ENCODE data around the gene ARHGAP4.

The ARHGAP4 gene

DNA sequence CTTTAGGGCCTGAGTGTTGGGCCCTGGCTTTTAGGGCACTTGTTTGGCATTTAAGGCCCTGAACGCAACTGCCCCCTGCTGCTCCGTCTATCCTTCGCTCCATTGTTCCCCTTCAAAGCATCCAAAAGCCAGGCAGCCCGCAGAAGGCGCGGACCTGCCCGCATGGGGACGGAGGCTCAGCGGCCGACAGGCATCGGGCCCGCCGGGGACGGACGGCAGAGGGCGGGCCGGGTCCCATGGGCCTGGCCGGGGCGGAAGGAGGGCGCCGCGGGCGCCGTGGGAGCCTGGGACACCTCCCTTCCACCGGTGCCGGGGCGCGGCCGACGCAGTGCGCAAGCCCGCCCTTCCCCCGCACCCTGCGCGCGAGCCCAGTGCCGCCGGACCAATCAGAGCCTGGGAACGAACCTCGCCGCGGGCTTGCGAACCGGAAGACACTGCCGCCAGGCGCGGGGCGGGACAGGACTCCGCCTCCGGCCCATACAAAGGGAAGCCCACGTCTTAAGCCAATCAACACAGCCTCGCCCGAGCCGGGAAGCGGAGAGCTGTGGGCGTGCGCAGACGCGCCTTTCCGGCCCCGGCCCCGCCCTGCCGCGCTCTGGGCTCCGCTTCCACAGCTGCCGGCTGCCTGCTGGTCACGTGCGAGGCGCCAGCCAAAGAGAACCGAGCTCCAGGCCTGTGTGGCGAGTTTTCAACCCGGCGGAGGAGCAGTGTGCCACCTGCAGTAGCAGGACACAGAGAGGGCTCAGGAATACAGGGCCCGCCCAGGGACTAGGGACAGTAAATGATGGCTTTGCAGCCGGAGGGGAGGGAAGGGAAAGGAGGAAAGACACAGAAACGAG is 2.1 kb upstream of the ARHGAP4 start:
- TF ChIP-seq, protein P1, sequence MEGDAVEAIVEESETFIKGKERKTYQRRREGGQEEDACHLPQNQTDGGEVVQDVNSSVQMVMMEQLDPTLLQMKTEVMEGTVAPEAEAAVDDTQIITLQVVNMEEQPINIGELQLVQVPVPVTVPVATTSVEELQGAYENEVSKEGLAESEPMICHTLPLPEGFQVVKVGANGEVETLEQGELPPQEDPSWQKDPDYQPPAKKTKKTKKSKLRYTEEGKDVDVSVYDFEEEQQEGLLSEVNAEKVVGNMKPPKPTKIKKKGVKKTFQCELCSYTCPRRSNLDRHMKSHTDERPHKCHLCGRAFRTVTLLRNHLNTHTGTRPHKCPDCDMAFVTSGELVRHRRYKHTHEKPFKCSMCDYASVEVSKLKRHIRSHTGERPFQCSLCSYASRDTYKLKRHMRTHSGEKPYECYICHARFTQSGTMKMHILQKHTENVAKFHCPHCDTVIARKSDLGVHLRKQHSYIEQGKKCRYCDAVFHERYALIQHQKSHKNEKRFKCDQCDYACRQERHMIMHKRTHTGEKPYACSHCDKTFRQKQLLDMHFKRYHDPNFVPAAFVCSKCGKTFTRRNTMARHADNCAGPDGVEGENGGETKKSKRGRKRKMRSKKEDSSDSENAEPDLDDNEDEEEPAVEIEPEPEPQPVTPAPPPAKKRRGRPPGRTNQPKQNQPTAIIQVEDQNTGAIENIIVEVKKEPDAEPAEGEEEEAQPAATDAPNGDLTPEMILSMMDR (IDR thresholded peaks at IDR 0.05; ENCODE audit: low read depth, low read length): peak; percentile 30
- no peaks in the 10 kb centered on the region for H3K9me3 ChIP-seq
- DNase-seq: peak; percentile 94
- no peaks in the 10 kb centered on the region for H3K27me3 ChIP-seq
- peaks cover 30% of the 10 kb centered on the region for H3K36me3 ChIP-seq
- H3K4me3 ChIP-seq (ENCODE audit: low read depth, low read length): peak overlapping the region; percentile 64
- H3K4me1 ChIP-seq: peaks cover 20% of the 10 kb centered on the region

DNA sequence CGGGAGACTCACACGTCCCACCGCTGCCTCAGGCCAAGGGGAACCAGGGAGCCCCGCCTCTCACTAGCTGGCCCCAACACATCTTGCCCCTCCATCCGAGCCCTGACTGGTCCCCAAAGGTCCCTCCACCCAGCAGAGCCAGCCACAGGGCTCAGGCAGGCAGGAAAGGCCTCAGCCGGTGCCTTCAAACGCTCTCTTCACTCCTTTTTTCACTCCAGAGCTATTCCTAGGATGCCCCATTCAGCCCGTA is 1.5 kb upstream of the ARHGAP4 start:
- Histone ChIP-seq H3K27me3 (no peaks in the 10 kb centered on the region), H3K4me3 (ENCODE audit: low read depth, low read length) (peak overlapping the region; percentile 64), H3K9me3 (no peaks in the 10 kb centered on the region), H3K4me1 (peaks cover 23% of the 10 kb centered on the region), H3K36me3 (peaks cover 27% of the 10 kb centered on the region)
- no peak for DNase-seq
- TF ChIP-seq, protein P1 (IDR thresholded peaks at IDR 0.05; ENCODE audit: low read depth, low read length): no peak

DNA sequence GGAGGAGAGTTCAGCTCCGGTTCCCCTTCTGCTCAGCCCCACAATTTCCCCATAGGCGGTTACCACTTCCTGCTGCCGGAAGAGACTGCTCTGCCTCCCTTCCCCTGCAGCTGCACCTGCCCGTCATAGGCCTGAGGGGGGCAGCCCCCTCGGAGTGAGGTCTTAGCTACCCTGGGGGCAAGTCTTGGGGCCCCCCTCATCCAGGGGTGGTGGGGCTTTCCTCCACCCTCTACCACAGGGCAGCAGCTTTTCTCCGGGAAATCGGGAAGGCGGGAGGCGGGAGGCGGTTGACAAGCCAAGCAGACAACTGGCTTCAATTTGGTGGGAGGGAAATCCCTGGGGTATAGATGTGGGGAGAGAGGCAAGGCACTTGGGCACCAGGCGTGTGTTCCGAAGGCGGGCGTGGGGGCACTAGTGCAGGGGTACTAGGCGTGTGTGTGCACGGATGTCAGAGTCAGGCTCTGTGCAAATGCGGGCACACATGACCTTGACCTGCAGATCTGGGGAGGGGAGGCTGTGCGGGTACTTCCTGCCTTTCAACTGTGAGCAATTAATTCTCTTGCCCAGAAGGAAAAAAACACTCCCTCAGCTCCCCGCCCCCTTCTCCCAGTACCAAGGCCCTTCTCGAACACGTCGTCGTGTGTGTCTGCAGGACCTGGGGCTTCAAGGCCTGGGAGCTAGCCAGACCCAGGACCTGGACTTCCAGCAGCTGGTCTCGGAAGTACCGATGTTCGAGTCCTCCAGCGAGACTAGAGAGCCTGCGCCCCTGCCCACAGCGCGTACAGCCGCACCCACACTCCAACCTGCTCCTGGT is 1.0 kb upstream of the ARHGAP4 start:
- TF ChIP-seq, protein P1 (IDR thresholded peaks at IDR 0.05; ENCODE audit: low read depth, low read length): no peak
- peak overlapping the region; percentile 64 for H3K4me3 ChIP-seq (ENCODE audit: low read depth, low read length)
- no peaks in the 10 kb centered on the region for H3K27me3 ChIP-seq
- peak; percentile 70 for DNase-seq
- peaks cover 21% of the 10 kb centered on the region for H3K36me3 ChIP-seq
- H3K9me3 ChIP-seq: no peaks in the 10 kb centered on the region
- H3K4me1 ChIP-seq: peaks cover 27% of the 10 kb centered on the region

DNA sequence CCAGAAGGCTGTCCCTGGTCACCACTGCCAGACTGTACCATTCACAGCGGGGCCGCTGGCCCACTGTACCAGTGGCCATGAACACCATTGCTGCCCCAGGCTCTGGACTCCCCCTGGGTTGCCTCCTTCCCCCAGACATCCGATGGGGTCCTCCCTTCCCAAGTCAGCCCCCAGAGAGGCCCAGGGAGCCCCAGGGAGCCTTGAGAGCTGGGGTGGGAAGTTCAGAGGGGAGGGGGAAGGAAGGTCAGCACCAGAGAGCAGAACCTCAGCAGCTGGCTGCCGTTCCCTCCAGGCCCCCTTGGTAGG is 441 bp upstream of the ARHGAP4 start:
- Histone ChIP-seq H3K4me1 (peaks cover 32% of the 10 kb centered on the region), H3K9me3 (no peaks in the 10 kb centered on the region), H3K4me3 (ENCODE audit: low read depth, low read length) (0 out of 2 replicates have a peak overlapping the region, but pooled peaks have one; percentile 8), H3K36me3 (peaks cover 16% of the 10 kb centered on the region), H3K27me3 (no peaks in the 10 kb centered on the region)
- TF ChIP-seq, protein P1 (IDR thresholded peaks at IDR 0.05; ENCODE audit: low read depth, low read length): no peak
- DNase-seq: no peak

DNA sequence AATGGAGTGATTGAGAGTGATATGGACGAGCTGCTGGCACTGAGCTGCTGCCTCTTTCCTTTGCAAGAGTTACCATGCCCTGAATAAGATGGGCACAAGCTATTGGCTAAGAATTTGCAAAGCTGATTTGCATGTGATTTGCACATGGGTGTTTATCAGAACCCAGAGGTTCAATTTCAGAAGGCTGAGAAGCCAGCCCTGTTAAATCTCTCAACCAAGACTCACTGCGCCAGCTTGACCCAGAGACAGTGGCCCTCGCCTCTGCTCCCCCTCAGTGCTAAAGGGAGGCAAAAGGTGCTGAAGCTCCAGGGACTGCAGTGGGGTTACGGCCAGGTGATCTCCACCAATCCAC is 701 bp downstream of the ARHGAP4 start:
- Histone ChIP-seq H3K9me3 (no peaks in the 10 kb centered on the region), H3K4me1 (peaks cover 38% of the 10 kb centered on the region), H3K4me3 (ENCODE audit: low read depth, low read length) (no peak overlapping the region), H3K27me3 (no peaks in the 10 kb centered on the region), H3K36me3 (peaks cover 6% of the 10 kb centered on the region)
- DNase-seq: no peak
- TF ChIP-seq, protein P1 (IDR thresholded peaks at IDR 0.05; ENCODE audit: low read depth, low read length): no peak
